ENCODE measurements around the gene EXOSC1.
"Not testable (repeated sequence)": the region's sequence is repeated elsewhere in the genome, so short reads cannot be mapped to it uniquely, and the experiment has no call there.

EXOSC1 gene

DNA sequence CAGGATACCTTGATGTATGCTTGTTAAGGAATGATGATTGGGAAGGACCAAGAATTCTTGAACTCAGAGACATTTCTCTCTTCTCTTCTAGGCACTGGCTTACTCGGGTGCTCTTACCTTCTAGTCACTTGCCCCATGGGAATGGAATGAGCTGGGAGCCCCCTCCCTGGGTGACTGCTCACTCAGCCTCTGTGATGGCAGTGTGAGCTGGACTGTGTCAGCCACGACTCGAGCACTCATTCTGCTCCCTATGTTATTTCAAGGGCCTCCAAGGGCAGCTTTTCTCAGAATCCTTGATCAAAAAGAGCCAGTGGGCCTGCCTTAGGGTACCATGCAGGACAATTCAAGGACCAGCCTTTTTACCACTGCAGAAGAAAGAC is 10.9 kb upstream of the EXOSC1 start:
- no peak for DNase-seq

GRCh38 chr10:97456034-97456685 is 10.4 kb upstream of the EXOSC1 start:
- no peak for DNase-seq

- DNase-seq = peak; percentile 71
Observed at GRCh38 chr10:97454330-97455036, 8.7 kb upstream of the EXOSC1 start.

- no peak for DNase-seq
Observed at GRCh38 chr10:97452352-97452751, 6.5 kb upstream of the EXOSC1 start.

DNA sequence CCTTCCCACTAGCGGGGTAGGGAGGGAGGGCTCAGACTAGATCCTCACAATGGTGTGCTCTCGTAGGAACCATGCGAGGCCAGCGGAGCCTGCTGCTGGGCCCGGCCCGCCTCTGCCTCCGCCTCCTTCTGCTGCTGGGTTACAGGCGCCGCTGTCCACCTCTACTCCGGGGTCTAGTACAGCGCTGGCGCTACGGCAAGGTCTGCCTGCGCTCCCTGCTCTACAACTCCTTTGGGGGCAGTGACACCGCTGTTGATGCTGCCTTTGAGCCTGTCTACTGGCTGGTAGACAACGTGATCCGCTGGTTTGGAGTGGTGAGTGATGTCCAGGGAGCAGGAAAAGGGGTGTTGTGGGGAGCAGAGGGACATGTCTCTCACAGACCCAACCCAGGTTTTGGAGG is 5.8 kb upstream of the EXOSC1 start:
- no peak for DNase-seq

DNA sequence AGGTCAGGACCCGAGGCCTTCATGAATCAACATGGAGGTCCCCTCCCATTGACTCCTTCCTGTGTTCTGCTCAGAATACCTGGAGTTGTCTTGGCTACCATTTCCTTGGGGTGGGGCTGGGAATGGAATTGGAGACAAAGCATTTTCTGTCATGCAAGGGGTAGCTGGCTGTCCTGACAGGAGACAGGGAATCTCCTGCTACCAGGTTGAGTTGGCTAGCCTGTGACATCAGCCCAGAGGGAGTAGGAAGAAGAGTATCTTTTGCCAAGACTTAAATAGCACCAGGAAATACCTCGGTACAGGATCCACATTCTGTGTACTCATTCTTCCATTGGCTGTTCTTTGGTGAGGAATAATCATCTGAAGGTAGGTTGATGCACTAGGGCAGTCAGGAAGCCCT is 5.0 kb upstream of the EXOSC1 start:
- no peak for DNase-seq

- DNase-seq = no peak
Observed at GRCh38 chr10:97445357-97445721, 467 bp downstream of the EXOSC1 start.

DNA sequence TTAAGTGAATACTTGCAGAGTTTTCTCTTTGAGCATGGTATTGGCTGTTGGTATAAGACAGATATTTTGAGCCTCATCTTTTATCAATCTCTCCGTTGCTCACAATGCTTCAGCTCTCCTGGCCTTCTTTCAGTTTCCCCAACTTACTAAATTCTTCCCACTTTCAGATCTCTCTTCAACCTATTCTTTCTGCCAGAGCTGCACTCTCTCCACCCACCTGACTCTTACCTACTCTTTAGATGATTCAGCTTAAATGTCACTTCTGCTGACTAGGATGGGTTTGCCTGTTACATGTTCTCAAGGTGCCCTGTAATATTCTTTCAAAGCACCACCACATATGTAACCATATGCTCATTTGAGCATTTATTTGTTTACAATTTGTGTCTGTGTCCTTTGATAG is 1.6 kb downstream of the EXOSC1 start:
- DNase-seq = no peak

DNA sequence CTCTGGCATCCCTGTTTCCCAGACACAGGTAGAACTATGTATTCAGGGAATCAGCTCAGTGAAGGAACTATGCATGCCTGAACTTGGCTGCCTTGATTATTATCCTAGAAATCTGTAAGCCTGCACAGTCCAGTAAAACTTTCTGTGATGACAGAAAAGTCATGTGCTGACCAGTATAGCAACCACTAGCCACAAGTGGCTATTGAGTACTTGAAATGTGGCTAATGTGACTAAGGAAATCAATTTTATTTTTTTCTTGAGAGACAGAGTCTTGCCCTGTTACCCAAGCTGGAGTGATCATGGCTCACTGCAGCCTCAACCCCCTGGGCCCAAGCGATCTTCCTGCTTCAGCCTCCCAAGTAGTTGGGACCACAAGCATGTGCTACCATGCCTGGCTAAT is 3.5 kb downstream of the EXOSC1 start:
- DNase-seq = no peak

DNA sequence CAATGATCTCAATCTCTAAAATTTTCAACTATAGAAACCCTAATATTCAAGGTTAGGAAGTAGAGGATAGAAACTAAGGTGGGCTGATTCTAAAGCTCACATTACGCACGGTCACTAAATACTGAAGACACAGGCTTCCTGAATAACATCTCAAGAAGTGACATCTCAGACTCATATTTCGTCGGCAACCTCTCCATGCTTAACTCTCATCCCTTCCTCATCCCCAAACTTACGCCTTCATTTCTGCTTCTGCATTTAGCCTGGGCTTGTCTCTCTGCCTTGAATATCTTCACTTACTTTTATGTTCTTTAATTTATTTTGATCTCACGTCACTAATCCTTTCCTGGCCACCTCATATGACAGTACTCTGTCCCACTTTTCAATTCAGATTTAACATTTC is 10.6 kb downstream of the EXOSC1 start:
- no peak for DNase-seq

DNA sequence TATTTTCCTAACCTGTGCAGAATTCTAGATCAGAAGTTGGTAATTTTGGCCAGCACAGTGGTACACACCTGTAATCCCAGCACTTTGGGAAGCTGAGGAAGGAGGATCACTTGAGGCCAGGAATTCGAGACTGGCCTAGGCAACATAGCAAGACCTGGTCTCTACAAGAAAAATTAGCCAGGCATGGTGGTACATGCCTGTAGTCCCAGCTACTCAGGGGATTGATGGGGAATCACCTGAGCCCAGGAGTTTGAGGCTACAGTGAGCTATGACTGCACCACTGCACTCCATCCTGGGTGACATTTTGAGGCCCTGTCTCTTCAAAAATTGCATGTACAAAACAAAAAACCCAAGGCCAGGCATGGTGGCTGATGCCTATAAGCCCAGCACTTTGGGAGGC is 11.2 kb downstream of the EXOSC1 start:
- DNase-seq = no peak

- DNase-seq = no peak
Observed at GRCh38 chr10:97434055-97434454, 11.8 kb downstream of the EXOSC1 start.

GRCh38 chr10:97428572-97428981 is 17.2 kb downstream of the EXOSC1 start:
- DNase-seq = no peak

GRCh38 chr10:97427571-97428179 is 18.1 kb downstream of the EXOSC1 start:
- peak; percentile 47 for DNase-seq

GRCh38 chr10:97426776-97427570 is 18.8 kb downstream of the EXOSC1 start:
- DNase-seq = peak; percentile 39

DNA sequence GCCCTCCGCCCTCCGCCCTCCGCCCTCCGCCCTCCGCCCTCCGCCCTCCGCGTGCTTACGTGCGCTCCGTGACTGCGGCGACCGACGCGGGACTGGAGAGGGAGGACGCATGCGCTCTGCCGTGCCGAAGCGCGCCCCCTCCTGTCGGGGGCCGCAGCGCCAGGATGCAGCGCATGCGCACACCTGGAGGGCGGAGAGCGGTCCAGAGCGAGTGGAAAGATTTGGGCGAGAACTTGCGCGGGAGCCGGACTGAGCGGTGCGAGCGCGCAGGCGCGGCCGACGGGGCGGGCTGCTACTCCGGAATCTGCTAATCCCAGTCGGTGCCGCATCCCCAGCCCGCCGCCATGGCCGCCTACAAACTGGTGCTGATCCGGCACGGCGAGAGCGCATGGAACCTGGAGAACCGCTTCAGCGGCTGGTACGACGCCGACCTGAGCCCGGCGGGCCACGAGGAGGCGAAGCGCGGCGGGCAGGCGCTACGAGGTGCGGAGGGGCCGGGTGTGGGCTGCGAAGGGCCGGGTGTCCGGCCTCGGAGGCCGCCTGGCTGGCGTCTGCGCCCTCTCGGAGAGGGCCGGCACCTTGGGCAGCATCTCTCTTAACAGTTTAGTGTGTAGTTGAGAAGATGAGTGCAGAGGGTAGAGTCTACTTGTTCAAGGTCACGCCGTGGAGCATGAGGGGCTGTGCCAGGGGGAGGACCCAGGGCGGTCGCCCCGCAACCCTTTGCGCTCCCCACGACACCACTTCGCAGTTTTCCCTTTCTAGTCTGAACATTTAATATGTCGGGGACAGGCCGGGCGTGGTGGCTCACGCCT is 19.6 kb downstream of the EXOSC1 start, which contains the start of gene PGAM1:
Gene PGAM1, plus strand, starts transcription at position 228 of the 812 bp plus-strand sequence. Its CDS starts 117 bp downstream, at position 345.
- peak; percentile 96 for DNase-seq

DNA sequence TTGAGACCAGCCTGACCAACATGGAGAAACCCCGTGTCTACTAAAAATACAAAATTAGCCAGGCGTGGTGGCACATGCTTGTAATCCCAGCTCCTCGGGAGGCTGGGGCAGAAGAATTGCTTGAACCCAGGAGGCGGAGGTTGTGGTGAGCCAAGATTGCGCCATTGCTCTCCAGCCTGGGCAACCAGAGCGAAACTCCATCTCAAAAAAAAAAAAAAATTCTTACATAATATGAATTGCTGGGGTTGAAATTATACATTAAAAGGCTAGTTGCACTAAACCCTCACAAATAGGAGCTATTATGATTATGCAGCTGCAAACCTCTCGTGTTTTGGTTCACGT is 22.1 kb downstream of the EXOSC1 start:
- DNase-seq = not testable (repeated sequence)

DNA sequence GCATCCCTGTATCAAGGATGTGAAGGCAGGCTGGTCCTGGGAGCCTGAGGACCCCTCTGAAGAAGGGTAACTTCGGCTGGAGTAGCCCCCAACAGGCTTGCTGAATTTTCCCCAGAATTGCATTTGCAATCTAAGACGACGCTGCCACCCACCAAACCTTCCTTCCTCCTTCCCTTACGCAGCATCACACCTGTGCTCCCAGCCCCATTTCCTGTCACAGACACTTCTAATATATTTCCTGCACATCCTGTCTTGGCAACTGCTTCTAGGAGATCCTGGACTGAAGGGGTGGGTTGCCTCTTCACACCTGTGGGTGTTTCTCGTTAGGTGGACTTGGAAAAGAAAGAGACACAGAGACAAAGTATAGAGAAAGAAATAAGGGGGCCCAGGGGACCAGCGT is 29.2 kb downstream of the EXOSC1 start:
- no peak for DNase-seq

- DNase-seq = no peak
Observed at GRCh38 chr10:97412891-97413304, 32.9 kb downstream of the EXOSC1 start.

DNA sequence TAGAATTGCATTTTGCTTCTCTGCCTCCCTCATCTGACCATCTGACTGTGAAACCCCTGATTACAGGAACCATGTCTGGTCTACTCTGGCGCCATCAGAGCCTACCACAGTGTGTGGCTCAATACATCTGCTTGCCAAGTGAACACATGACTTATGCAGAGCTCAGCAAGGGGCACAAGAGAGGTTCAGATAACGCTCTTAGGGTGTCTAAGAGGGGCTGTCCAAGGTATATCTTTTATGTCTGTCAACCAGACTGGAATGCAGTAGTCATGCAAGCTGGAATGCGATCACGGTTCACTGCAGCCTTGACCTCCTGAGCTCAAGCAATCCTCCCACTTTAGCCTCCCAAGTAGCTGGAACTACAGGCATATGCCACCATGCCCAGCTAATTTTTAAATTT is 34.4 kb downstream of the EXOSC1 start:
- DNase-seq = peak; percentile 50

- DNase-seq = no peak
Observed at GRCh38 chr10:97408496-97408992, 37.3 kb downstream of the EXOSC1 start.

- no peak for DNase-seq
Observed at GRCh38 chr10:97407952-97408248, 37.9 kb downstream of the EXOSC1 start.

Data from hematopoietic multipotent progenitor cell treated with erythropoietin and hydrocortisone succinate and interleukin-3 and kit ligand, for 6 days (in vitro differentiated cells).